GM21390 (cell line): ENCODE measurements around the gene OR2V2.

ENCODE experiments used
- ATAC-seq: cut with Tn5 transposase; IDR thresholded peaks from one replicate; pipeline ENCODE4 v1.9.1; 2021; ENCODE audit not compliant: unreplicated experiment

The OR2V2 gene

GRCh38 chr5:181205761-181206649 lies 58.6 kb downstream of the OR2V2 start:
- ATAC-seq, result no peak

DNA sequence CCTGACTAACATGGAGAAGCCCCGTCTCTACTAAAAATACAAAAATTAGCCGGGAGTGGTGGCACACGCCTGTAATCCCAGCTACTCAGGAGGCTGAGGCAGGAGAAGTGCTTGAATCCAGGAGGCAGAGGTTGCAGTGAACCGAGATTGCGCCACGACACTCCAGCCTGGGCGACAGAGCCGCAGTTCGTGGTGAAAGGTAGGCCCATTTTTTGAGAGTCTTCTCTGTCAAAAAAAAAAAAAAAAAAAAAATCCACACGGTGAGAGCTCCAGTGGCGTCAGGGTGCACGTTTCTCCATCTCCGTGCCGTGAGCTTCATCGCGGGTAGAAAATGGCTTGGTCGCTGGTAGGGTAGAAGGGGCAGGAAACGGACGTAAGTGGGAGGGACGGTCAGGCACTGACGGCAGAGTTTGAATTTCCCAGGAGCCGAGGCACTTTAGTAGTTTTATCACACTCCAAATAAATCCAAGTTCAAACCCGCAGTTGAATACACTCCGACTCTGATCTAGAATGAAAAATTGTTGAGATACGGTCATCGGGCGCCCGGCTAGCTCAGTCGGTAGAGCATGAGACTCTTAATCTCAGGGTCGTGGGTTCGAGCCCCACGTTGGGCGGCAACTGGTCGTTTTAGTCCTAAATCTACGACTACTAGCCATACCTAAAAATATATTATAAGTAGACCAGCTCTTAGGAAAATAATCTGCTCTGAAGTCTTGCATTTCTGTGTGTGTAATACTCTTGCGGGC lies 60.0 kb downstream of the OR2V2 start:
- ATAC-seq, result peak; percentile 30

- no peak for ATAC-seq
These were observed 60.5 kb downstream of the OR2V2 start for GRCh38 chr5:181207960-181208253.
